ENCODE results near the gene C17orf107.
A peak's percentile ranks its signal among the peaks of the same experiment; 100 is the strongest.

Gene C17orf107

GRCh38 chr17:4950075-4950745 lies 50.9 kb downstream of the C17orf107 start:
- DNase-seq (ENCODE audit: low read depth): peak; percentile 52

- no peak for DNase-seq (ENCODE audit: low read depth)
Observed at GRCh38 chr17:4950746-4951204, 51.4 kb downstream of the C17orf107 start, which contains the start of gene ENO3. Gene ENO3 (plus strand): TSS chr17:4951119. CDS start chr17:4951830, 711 bp downstream.

GRCh38 chr17:4951486-4951885 lies 52.1 kb downstream of the C17orf107 start:
- no peak for DNase-seq (ENCODE audit: low read depth)
